Measurements from ENCODE around the gene FOS.
A peak's percentile ranks its signal among the peaks of the same experiment; 100 is the strongest.
"Not testable (repeated sequence)": the region's sequence is repeated elsewhere in the genome, so short reads cannot be mapped to it uniquely, and the experiment has no call there.

Gene FOS

GRCh38 chr14:75295491-75296345, 17.1 kb downstream of the FOS start:
- DNase-seq, result no peak

GRCh38 chr14:75297411-75298040, 18.9 kb downstream of the FOS start:
- no peak for DNase-seq

GRCh38 chr14:75298187-75298965, 19.7 kb downstream of the FOS start:
- DNase-seq, result no peak

- no peak for DNase-seq
These were observed 20.4 kb downstream of the FOS start for GRCh38 chr14:75299059-75299458.

- DNase-seq, result no peak
These were observed 20.9 kb downstream of the FOS start for GRCh38 chr14:75299576-75299975.

GRCh38 chr14:75301666-75302325, 23.2 kb downstream of the FOS start:
- no peak for DNase-seq

- DNase-seq, result peak in 1 of 2 experiments; percentile 44
These were observed 24.8 kb downstream of the FOS start for GRCh38 chr14:75303381-75303789.

- DNase-seq, result not testable (repeated sequence)
These were observed 27.8 kb downstream of the FOS start for GRCh38 chr14:75306410-75306809.

- no peak for DNase-seq
These were observed 28.5 kb downstream of the FOS start for GRCh38 chr14:75306927-75307699.

GRCh38 chr14:75307700-75308379, 29.2 kb downstream of the FOS start:
- DNase-seq, result peak in 1 of 2 experiments; percentile 53

GRCh38 chr14:75308991-75309390, 30.4 kb downstream of the FOS start:
- not testable (repeated sequence) for DNase-seq

- not testable (repeated sequence) for DNase-seq
These were observed 30.9 kb downstream of the FOS start for GRCh38 chr14:75309561-75309960.

- DNase-seq, result no peak
These were observed 31.9 kb downstream of the FOS start for GRCh38 chr14:75310295-75311111.

GRCh38 chr14:75311356-75311755, 32.7 kb downstream of the FOS start:
- DNase-seq, result no peak

GRCh38 chr14:75312341-75312740, 33.7 kb downstream of the FOS start:
- no peak for DNase-seq

GRCh38 chr14:75313294-75313693, 34.7 kb downstream of the FOS start:
- no peak for DNase-seq

GRCh38 chr14:75315144-75315543, 36.5 kb downstream of the FOS start:
- DNase-seq, result no peak

- DNase-seq, result no peak
These were observed 38.5 kb downstream of the FOS start for GRCh38 chr14:75317148-75317547.

GRCh38 chr14:75318353-75318752, 39.7 kb downstream of the FOS start:
- DNase-seq, result no peak

GRCh38 chr14:75319021-75319420, 40.4 kb downstream of the FOS start:
- DNase-seq, result no peak

- no peak for DNase-seq
These were observed 41.6 kb downstream of the FOS start for GRCh38 chr14:75320196-75320595.
